Naive thymus-derived CD4-positive, alpha-beta T cell (primary cell): ENCODE data around the gene GMDS. TPM values are rescaled to one million over a fixed set of nuclear protein-coding genes. Genes with fewer than 3 reads are reported as not detected.

Experiments
- ATAC-seq: fragments of 150-1000 bp; cut with Tn5 transposase; 2 replicates; pipeline ENCODE4 v1.10.0; 2021; ENCODE audit warnings: mild to moderate bottlenecking, moderate library complexity
- CTCF ChIA-PET: fragments of 350-600 bp; sonication (Branson Sonifier 250); formaldehyde crosslinking; loops from one replicate; lab custom pipeline; 2021; ENCODE audit warnings: antibody characterized with exemption; lab: Charles Lee
- POLR2A ChIA-PET: fragments of 350-600 bp; sonication (Branson Sonifier 250); formaldehyde crosslinking; loops from one replicate; lab custom pipeline; 2021; ENCODE audit warnings: antibody characterized with exemption, inconsistent platforms; lab: Charles Lee
- DNase-seq, 9 donors: peaks; one replicate each; pipeline versions ENCODE4 v3.0.0 to v3.0.0-alpha.2; 2020 to 2022; ENCODE audit warnings: mixed read lengths in 1 of 9
- H3K27ac ChIP-seq: one replicate; pipeline ENCODE4 v1.7.0; 2013; ENCODE audit warnings: mild to moderate bottlenecking, low read depth, low read length, moderate library complexity
- H3K27me3 ChIP-seq, 2 donors: one replicate each; pipeline ENCODE4 v1.7.0; 2013; ENCODE audit warnings: low read length in 2 of 2, mild to moderate bottlenecking in 2 of 2, moderate library complexity in 2 of 2; ENCODE audit not compliant: control insufficient read depth in 2 of 2, insufficient read depth in 2 of 2
- H3K36me3 ChIP-seq, 3 experiments: 1 replicate in 2 of 3; 2 replicates in 1 of 3; pipeline ENCODE4 v1.7.0; 2013; ENCODE audit warnings: low read length in 3 of 3, mild to moderate bottlenecking in 3 of 3, moderate library complexity in 1 of 3; ENCODE audit not compliant: insufficient read depth in 3 of 3, control insufficient read depth in 2 of 3
- H3K4me1 ChIP-seq, 2 donors: one replicate each; pipeline ENCODE4 v1.7.0; 2013; ENCODE audit warnings: low read length in 2 of 2, mild to moderate bottlenecking in 2 of 2, moderate library complexity in 1 of 2; ENCODE audit not compliant: control insufficient read depth in 2 of 2, insufficient read depth in 2 of 2
- H3K4me3 ChIP-seq: 2 replicates; pipeline ENCODE4 v1.7.0; 2013; ENCODE audit warnings: mild to moderate bottlenecking, low read length
- H3K9me3 ChIP-seq, 3 experiments: 1 replicate in 2 of 3; 2 replicates in 1 of 3; pipeline ENCODE4 v1.7.0; 2013; ENCODE audit warnings: low read length in 3 of 3; ENCODE audit not compliant: control insufficient read depth in 2 of 3
- H3K27ac Mint-ChIP-seq, 9 donors: one replicate each; pipeline ENCODE4 v1.8.0; 2020 to 2022; ENCODE audit warnings: mixed read lengths in 9 of 9, mild to moderate bottlenecking in 8 of 9, moderate library complexity in 5 of 9, inconsistent platforms in 2 of 9
- H3K27me3 Mint-ChIP-seq, 5 donors: one replicate each; pipeline ENCODE4 v1.8.0; 2021 to 2022; ENCODE audit warnings: mixed read lengths in 5 of 5, mild to moderate bottlenecking in 1 of 5
- H3K36me3 Mint-ChIP-seq, 5 donors: one replicate each; pipeline ENCODE4 v1.8.0; 2020 to 2022; ENCODE audit warnings: mixed read lengths in 5 of 5, mild to moderate bottlenecking in 3 of 5, inconsistent platforms in 1 of 5
- H3K4me1 Mint-ChIP-seq, 7 donors: one replicate each; pipeline ENCODE4 v1.8.0; 2020 to 2022; ENCODE audit warnings: mixed read lengths in 7 of 7, mild to moderate bottlenecking in 3 of 7, inconsistent platforms in 1 of 7
- H3K4me3 Mint-ChIP-seq, 10 donors: one replicate each; pipeline ENCODE4 v1.8.0; 2020 to 2022; ENCODE audit warnings: mild to moderate bottlenecking in 10 of 10, mixed read lengths in 10 of 10, moderate library complexity in 6 of 10, inconsistent platforms in 2 of 10
- H3K9me3 Mint-ChIP-seq, 11 donors: one replicate each; pipeline ENCODE4 v1.8.0; 2020 to 2022; ENCODE audit warnings: mixed read lengths in 11 of 11, mild to moderate bottlenecking in 4 of 11, inconsistent platforms in 1 of 11, moderate library complexity in 1 of 11
- intact Hi-C, 2 donors: fragments of 100-400 bp; cut with micrococcal nuclease; formaldehyde crosslinking; loops; one replicate each; pipeline ENCODE4 v1.15.1; 2023
- polyA plus RNA-seq, 2 donors: library from polyadenylated mRNA; unstranded; fragments of 300-500 nt; fragmentation: Illumina TruSeq; gene quantifications; one replicate each; pipeline ENCODE4 v1.2.3, GENCODE V29; 2021
- total RNA-seq, 6 experiments: library from RNA in 5 of 6; stranded (reverse) in 5 of 6; gene quantifications; 1 replicate in 5 of 6; 2 replicates in 1 of 6; pipeline ENCODE4 v1.2.3 and lab custom pipeline; 2021 to 2026

GMDS gene
- total and polyA plus RNA-seq, 7 experiments from 2014 or later = 12.7 to 33.9 (median 18.3) TPM

DNA sequence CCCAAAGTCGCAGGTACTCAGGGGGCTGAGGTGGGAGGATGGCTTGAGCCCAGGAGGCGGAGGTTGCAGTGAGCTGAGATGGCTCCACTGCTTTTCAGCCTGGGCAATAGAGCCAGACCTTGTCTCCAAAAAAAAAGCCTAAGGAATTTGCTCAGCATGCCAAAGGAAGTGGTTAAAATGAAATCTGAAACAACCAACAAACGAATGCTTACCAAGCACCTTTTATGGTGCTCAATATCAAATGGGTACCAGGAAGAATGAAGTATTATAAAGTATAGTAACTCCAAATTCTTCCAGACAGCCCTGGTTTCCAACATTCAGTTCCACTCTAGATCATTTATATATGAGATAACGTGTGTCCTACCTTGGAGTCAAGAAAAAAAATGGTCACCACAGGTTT is 14.0 kb downstream of the GMDS start:
- H3K27ac ChIP-seq = no peak overlapping the region
- ChIA-PET CTCF (no interaction called here), POLR2A (no interaction called here)
- H3K27ac Mint-ChIP-seq = no peak overlapping the region
- no peaks in the 10 kb centered on the region for H3K9me3 ChIP-seq
- H3K4me1 ChIP-seq = no peaks in the 10 kb centered on the region
- H3K4me1 Mint-ChIP-seq = peaks cover 18 to 42% (median 29%) of the 10 kb centered on the region in 7 donors
- intact Hi-C loops = no loop called here
- peaks cover 0 to 19% (median 0%) of the 10 kb centered on the region in 5 donors for H3K36me3 Mint-ChIP-seq
- no peaks in the 10 kb centered on the region for H3K27me3 ChIP-seq
- H3K4me3 Mint-ChIP-seq = no peak overlapping the region
- no peaks in the 10 kb centered on the region for H3K27me3 Mint-ChIP-seq
- no peaks in the 10 kb centered on the region for H3K9me3 Mint-ChIP-seq
- ATAC-seq = no peak
- H3K36me3 ChIP-seq = no peaks in the 10 kb centered on the region
- no peak for DNase-seq
- H3K4me3 ChIP-seq = no peak overlapping the region

DNA sequence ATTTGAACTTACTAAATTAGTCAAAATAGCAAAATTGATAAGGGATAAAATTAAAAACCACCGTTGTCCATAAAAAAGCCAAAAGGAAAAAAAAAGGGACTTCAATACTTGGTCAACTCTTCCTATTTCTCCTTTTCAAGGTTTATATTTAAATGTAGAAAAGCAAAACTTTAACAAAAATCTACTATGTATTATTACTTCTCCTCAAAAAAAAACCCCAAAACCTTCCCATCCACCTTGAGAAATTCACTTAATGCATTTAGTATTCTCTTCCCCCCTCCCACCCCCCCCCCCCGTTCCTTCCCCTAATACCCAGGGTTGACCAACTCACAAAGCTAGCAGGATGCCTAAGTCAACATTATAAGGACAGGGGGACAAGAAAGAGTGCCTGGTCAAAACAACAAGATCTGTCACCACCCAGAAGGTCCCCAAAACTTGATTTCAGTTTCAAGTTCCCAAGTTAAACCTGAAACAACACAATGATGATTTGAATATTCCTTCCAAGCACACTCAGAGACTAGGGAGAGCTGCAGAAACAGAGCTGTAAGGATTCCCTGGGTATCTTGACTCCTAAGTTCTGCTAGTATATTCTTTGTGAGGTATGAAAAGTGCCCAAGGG is 14.6 kb downstream of the GMDS start:
- no peaks in the 10 kb centered on the region for H3K27me3 Mint-ChIP-seq
- H3K4me1 Mint-ChIP-seq = peaks cover 18 to 37% (median 32%) of the 10 kb centered on the region in 7 donors
- peak overlapping the region in 2 of 10 donors; percentile 12 to 18 for H3K4me3 Mint-ChIP-seq
- peaks cover 0 to 14% (median 0%) of the 10 kb centered on the region in 5 donors for H3K36me3 Mint-ChIP-seq
- Histone ChIP-seq H3K4me1 (no peaks in the 10 kb centered on the region), H3K9me3 (no peaks in the 10 kb centered on the region), H3K27me3 (no peaks in the 10 kb centered on the region), H3K4me3 (no peak overlapping the region), H3K27ac (no peak overlapping the region), H3K36me3 (no peaks in the 10 kb centered on the region)
- peak overlapping the region in 1 of 9 donors; percentile 53 for H3K27ac Mint-ChIP-seq
- intact Hi-C loops = no loop called here
- DNase-seq (no peak), ATAC-seq (no peak)
- ChIA-PET CTCF (no interaction called here), POLR2A (no interaction called here)
- H3K9me3 Mint-ChIP-seq = no peaks in the 10 kb centered on the region

DNA sequence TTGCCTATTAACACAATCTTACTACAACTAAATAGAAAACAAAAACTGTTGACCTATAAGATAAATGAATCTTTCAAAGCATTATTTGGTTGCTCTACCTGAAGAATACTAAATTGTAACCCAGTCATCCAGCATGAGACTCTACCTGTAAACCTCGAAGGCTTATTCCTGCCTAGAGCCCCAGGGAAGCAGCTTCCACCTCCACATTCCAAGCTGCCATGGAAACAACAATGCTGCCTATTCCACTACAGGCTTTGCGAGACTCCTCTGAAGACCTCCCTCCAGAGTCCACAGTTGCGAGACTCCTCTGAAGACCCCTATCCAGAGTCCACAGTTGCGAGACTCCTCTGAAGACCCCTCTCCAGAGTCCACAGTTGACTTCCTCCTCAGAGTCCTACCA is 15.7 kb downstream of the GMDS start:
- Histone ChIP-seq H3K4me3 (no peak overlapping the region), H3K36me3 (no peaks in the 10 kb centered on the region), H3K9me3 (no peaks in the 10 kb centered on the region), H3K27me3 (no peaks in the 10 kb centered on the region), H3K4me1 (no peaks in the 10 kb centered on the region), H3K27ac (no peak overlapping the region)
- Mint-ChIP-seq H3K36me3 (peaks cover 0 to 9% (median 0%) of the 10 kb centered on the region in 5 donors), H3K9me3 (no peaks in the 10 kb centered on the region), H3K27ac (no peak overlapping the region), H3K4me1 (peaks cover 19 to 39% (median 33%) of the 10 kb centered on the region in 7 donors), H3K4me3 (no peak overlapping the region), H3K27me3 (no peaks in the 10 kb centered on the region)
- intact Hi-C loops = no loop called here
- DNase-seq = no peak
- no peak for ATAC-seq
- ChIA-PET POLR2A (no interaction called here), CTCF (no interaction called here)

DNA sequence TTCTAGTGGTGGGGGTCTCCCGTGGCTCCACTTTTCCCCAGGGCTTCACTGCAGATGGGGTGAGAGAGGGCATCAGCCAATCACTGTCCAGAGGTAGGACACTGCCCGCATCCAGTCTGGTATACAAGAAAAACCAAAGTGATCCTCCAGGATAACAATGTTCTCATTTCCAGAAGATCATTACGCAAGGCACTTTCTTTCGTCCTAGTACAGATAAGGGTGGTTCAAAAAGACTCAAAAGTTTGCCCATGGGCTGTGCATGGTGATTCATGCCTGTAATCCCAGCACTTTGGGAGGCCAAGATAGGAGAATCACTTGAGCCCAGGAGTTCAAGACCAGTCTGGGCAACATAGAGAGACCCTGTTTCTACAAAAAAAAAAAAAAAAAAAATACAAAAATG is 16.4 kb downstream of the GMDS start:
- no peak overlapping the region for H3K27ac ChIP-seq
- Mint-ChIP-seq H3K4me3 (no peak overlapping the region), H3K9me3 (no peaks in the 10 kb centered on the region), H3K27me3 (no peaks in the 10 kb centered on the region), H3K27ac (no peak overlapping the region), H3K4me1 (peaks cover 17 to 40% (median 33%) of the 10 kb centered on the region in 7 donors), H3K36me3 (peaks cover 0 to 9% (median 0%) of the 10 kb centered on the region in 5 donors)
- H3K9me3 ChIP-seq = no peaks in the 10 kb centered on the region
- no peaks in the 10 kb centered on the region for H3K4me1 ChIP-seq
- H3K36me3 ChIP-seq = no peaks in the 10 kb centered on the region
- ChIA-PET CTCF (interaction anchor here (0.6 kb wide), 1 partner anchor 541 kb away, joined by 3 read pairs; no protein-coding TSS in a partner anchor), POLR2A (interaction anchor here (1.7 kb wide), 1 partner anchor 14 kb away, joined by 5 read pairs; no protein-coding TSS in a partner anchor)
- H3K4me3 ChIP-seq = no peak overlapping the region
- DNase-seq = no peak
- no peaks in the 10 kb centered on the region for H3K27me3 ChIP-seq
- ATAC-seq = no peak
- intact Hi-C loops = no loop called here

DNA sequence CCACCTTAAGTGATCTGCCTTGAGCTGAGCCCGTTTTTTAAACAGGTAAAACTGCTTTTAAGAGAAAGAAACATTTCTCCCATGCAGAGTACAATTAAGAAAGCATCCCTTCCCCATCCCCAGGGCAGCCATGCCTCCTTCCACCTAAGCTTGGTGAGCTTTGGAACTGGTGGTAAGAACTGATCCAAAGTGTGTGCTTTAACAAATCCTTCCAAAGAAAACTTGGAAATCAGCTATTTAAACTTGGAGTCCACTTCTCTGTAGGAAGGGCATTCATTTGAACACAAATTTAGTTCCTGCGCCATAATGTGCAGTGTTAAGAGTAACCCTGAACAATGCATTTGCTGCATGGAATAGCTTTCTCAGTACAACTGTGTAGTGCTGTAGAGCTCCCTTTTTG is 17.0 kb downstream of the GMDS start:
- POLR2A ChIA-PET = interaction anchor here (1.7 kb wide), 1 partner anchor 14 kb away, joined by 5 read pairs; no protein-coding TSS in a partner anchor
- H3K27ac Mint-ChIP-seq = peak overlapping the region in 1 of 9 donors; percentile 59
- no peaks in the 10 kb centered on the region for H3K9me3 Mint-ChIP-seq
- peaks cover 0 to 9% (median 0%) of the 10 kb centered on the region in 5 donors for H3K36me3 Mint-ChIP-seq
- H3K4me1 Mint-ChIP-seq = peaks cover 20 to 43% (median 34%) of the 10 kb centered on the region in 7 donors
- no peaks in the 10 kb centered on the region for H3K27me3 ChIP-seq
- intact Hi-C loops = no loop called here
- no peaks in the 10 kb centered on the region for H3K4me1 ChIP-seq
- no peak overlapping the region for H3K4me3 ChIP-seq
- H3K9me3 ChIP-seq = no peaks in the 10 kb centered on the region
- no peak for ATAC-seq
- H3K27ac ChIP-seq = no peak overlapping the region
- CTCF ChIA-PET = no interaction called here
- H3K4me3 Mint-ChIP-seq = no peak overlapping the region
- DNase-seq = no peak
- H3K36me3 ChIP-seq = no peaks in the 10 kb centered on the region
- no peaks in the 10 kb centered on the region for H3K27me3 Mint-ChIP-seq

DNA sequence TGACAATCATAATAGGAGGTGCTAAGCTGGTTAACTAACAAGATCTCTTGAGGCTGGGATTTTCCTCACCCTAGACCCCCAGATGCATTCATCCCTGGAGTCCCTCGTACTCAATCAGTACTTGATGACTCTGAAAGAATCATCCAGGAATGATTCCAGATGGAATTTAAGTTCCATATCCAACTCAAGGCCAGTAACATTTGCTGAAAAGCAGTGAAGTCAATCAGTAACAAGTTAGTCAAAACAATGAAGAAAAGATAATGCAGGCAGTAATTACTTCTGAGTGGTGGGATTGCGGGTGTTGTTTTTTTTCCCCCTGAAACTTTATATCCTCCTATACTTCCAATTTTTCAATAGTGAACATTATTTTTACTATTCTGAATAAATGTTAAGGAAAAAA is 18.6 kb downstream of the GMDS start:
- Histone ChIP-seq H3K4me3 (no peak overlapping the region), H3K27ac (no peak overlapping the region), H3K9me3 (no peaks in the 10 kb centered on the region), H3K4me1 (peaks cover 0 to 5% of the 10 kb centered on the region in 2 donors), H3K36me3 (no peaks in the 10 kb centered on the region), H3K27me3 (no peaks in the 10 kb centered on the region)
- H3K4me1 Mint-ChIP-seq = peaks cover 23 to 46% (median 35%) of the 10 kb centered on the region in 7 donors
- peaks cover 0 to 7% (median 0%) of the 10 kb centered on the region in 5 donors for H3K36me3 Mint-ChIP-seq
- peak overlapping the region in 1 of 9 donors; percentile 12 for H3K27ac Mint-ChIP-seq
- CTCF ChIA-PET = no interaction called here
- no peaks in the 10 kb centered on the region for H3K27me3 Mint-ChIP-seq
- intact Hi-C loops = no loop called here
- ATAC-seq (no peak), DNase-seq (no peak)
- H3K9me3 Mint-ChIP-seq = peaks cover 0 to 3% (median 0%) of the 10 kb centered on the region in 11 donors
- POLR2A ChIA-PET = no interaction called here
- H3K4me3 Mint-ChIP-seq = no peak overlapping the region
